IMR-90 (cell line): ENCODE results near the gene CELSR1. TPM values are rescaled to one million over a fixed set of nuclear protein-coding genes. Genes with fewer than 3 reads are reported as not detected.

Experiments
- ATAC-seq: fragments of 200-7000 bp; cut with Tn5 transposase; 2 replicates; pipeline ENCODE4 v1.9.1; 2020; ENCODE audit warnings: low read depth, mild to moderate bottlenecking, moderate library complexity
- BruUV-seq: library from RNA; stranded (reverse); fragments of 400-500 nt; replicated peaks from 2 replicates; lab custom pipeline; 2021; lab: Mats Ljungman, UMichigan
- CTCF ChIA-PET: fragments of 300-600 bp; formaldehyde crosslinking; extraction: SDS; loops from one replicate; lab custom pipeline; 2021; ENCODE audit warnings: antibody characterized with exemption; lab: Yijun Ruan, JAX
- POLR2A ChIA-PET: fragments of 300-600 bp; sonication (Branson Sonifier 250); formaldehyde crosslinking; loops from one replicate; lab custom pipeline; 2022; ENCODE audit warnings: antibody characterized with exemption; ENCODE audit not compliant: unreplicated experiment; lab: Charles Lee
- DNase-seq: peaks from one replicate; pipeline ENCODE4 v3.0.0; 2013
- H2AFZ ChIP-seq: replicated peaks from 2 replicates; pipeline ENCODE3; 2013; ENCODE audit warnings: low read length, mild to moderate bottlenecking; ENCODE audit not compliant: poor library complexity
- H2AK5ac ChIP-seq: 2 replicates; pipeline ENCODE4 v1.6.1; 2013; ENCODE audit warnings: low read depth, low read length, inconsistent platforms
- H2AK9ac ChIP-seq: replicated peaks from 2 replicates; pipeline ENCODE3; 2013; ENCODE audit warnings: mild to moderate bottlenecking, low read depth, low read length, moderate library complexity; ENCODE audit not compliant: poor library complexity
- H2BK120ac ChIP-seq: 2 replicates; pipeline ENCODE4 v1.6.1; 2013; ENCODE audit warnings: low read depth, low read length, inconsistent platforms
- H2BK15ac ChIP-seq: 3 replicates; pipeline ENCODE4 v1.6.1; 2013; ENCODE audit warnings: low read depth, low read length, inconsistent platforms
- H2BK20ac ChIP-seq: 2 replicates; pipeline ENCODE4 v1.6.1; 2013; ENCODE audit warnings: low read depth, mild to moderate bottlenecking, inconsistent platforms, low read length, moderate library complexity
- H2BK5ac ChIP-seq: 2 replicates; pipeline ENCODE4 v1.6.1; 2013; ENCODE audit warnings: mild to moderate bottlenecking, low read depth, low read length, inconsistent platforms; ENCODE audit not compliant: poor library complexity, severe bottlenecking
- H3K14ac ChIP-seq: replicated peaks from 2 replicates; pipeline ENCODE4 v1.6.1; 2013; ENCODE audit warnings: low read depth, low read length, inconsistent platforms
- H3K18ac ChIP-seq: 2 replicates; pipeline ENCODE4 v1.6.1; 2013; ENCODE audit warnings: low read depth, low read length, control low read depth
- H3K23ac ChIP-seq: 2 replicates; pipeline ENCODE4 v1.6.1; 2013; ENCODE audit warnings: low read depth, low read length, inconsistent platforms
- H3K27ac ChIP-seq: 2 replicates; pipeline ENCODE4 v1.5.1; 2013; ENCODE audit warnings: mild to moderate bottlenecking, control low read depth, low read length; ENCODE audit not compliant: insufficient read depth
- H3K27me3 ChIP-seq: 2 replicates; pipeline ENCODE4 v1.6.1; 2013; ENCODE audit warnings: low read length; ENCODE audit not compliant: control insufficient read depth, insufficient read depth
- H3K36me3 ChIP-seq: 2 replicates; pipeline ENCODE4 v1.6.1; 2013; ENCODE audit warnings: low read length, mixed read lengths; ENCODE audit not compliant: control insufficient read depth, insufficient read depth
- H3K4ac ChIP-seq: 2 replicates; pipeline ENCODE4 v1.6.1; 2013; ENCODE audit warnings: low read depth, low read length, inconsistent platforms
- H3K4me1 ChIP-seq: 2 replicates; pipeline ENCODE4 v1.6.1; 2013; ENCODE audit warnings: low read length, mixed read lengths; ENCODE audit not compliant: control insufficient read depth, insufficient read depth
- H3K4me2 ChIP-seq: 2 replicates; pipeline ENCODE4 v1.6.1; 2013; ENCODE audit warnings: low read depth, mild to moderate bottlenecking, control low read depth, low read length, moderate library complexity
- H3K4me3 ChIP-seq: 2 replicates; pipeline ENCODE4 v1.5.1; 2013; ENCODE audit warnings: low read depth, mild to moderate bottlenecking, control low read depth, low read length, moderate library complexity; ENCODE audit not compliant: insufficient read depth
- H3K56ac ChIP-seq: 2 replicates; pipeline ENCODE4 v1.6.1; 2013; ENCODE audit warnings: low read length, inconsistent platforms; ENCODE audit not compliant: insufficient read depth; ENCODE audit errors: extremely low read depth
- H3K79me1 ChIP-seq, 2 experiments: 2 replicates each; pipeline ENCODE4 v1.6.1; 2013; ENCODE audit warnings: low read length in 2 of 2, inconsistent platforms in 1 of 2, low read depth in 1 of 2
- H3K9ac ChIP-seq: 2 replicates; pipeline ENCODE4 v1.6.1; 2013; ENCODE audit warnings: low read depth, low read length, control low read depth
- H3K9me1 ChIP-seq: 2 replicates; pipeline ENCODE4 v1.6.1; 2013; ENCODE audit warnings: low read length, inconsistent platforms; ENCODE audit not compliant: insufficient read depth
- H3K9me3 ChIP-seq: 2 replicates; pipeline ENCODE4 v1.6.1; 2013; ENCODE audit warnings: low read length; ENCODE audit not compliant: control insufficient read depth, insufficient read depth
- H4K20me1 ChIP-seq: 2 replicates; pipeline ENCODE4 v1.6.1; 2013; ENCODE audit warnings: low read length, inconsistent platforms; ENCODE audit not compliant: insufficient read depth
- H4K5ac ChIP-seq: 2 replicates; pipeline ENCODE4 v1.6.1; 2013; ENCODE audit warnings: mild to moderate bottlenecking, low read depth, low read length, control low read depth
- H4K8ac ChIP-seq, 2 experiments: 2 replicates each; pipeline ENCODE4 v1.6.1; 2013; ENCODE audit warnings: low read depth in 2 of 2, low read length in 2 of 2, control low read depth in 1 of 2, inconsistent platforms in 1 of 2
- H4K91ac ChIP-seq: 2 replicates; pipeline ENCODE4 v1.6.1; 2013; ENCODE audit warnings: low read depth, low read length, inconsistent platforms; ENCODE audit not compliant: insufficient read depth
- CEBPB ChIP-seq: IDR thresholded peaks from 2 replicates; pipeline ENCODE4 v1.6.1; 2012; ENCODE audit warnings: low read depth, low read length, improper control_type of control experiment
- CHD1 ChIP-seq: IDR thresholded peaks from 2 replicates; pipeline ENCODE4 v1.6.1; 2012; ENCODE audit warnings: low read depth, low read length, improper control_type of control experiment
- MAZ ChIP-seq: IDR thresholded peaks from 2 replicates; pipeline ENCODE4 v1.6.1; 2012; ENCODE audit warnings: low read depth, mild to moderate bottlenecking, low read length, improper control_type of control experiment, moderate library complexity, borderline replicate concordance
- MXI1 ChIP-seq: IDR thresholded peaks from 2 replicates; pipeline ENCODE4 v1.6.1; 2012; ENCODE audit warnings: low read depth, mild to moderate bottlenecking, low read length, moderate library complexity, borderline replicate concordance
- RCOR1 ChIP-seq: IDR thresholded peaks from 2 replicates; pipeline ENCODE4 v1.6.1; 2012; ENCODE audit warnings: mild to moderate bottlenecking, low read length, improper control_type of control experiment; ENCODE audit not compliant: insufficient replicate concordance
- WGBS, 2 experiments: methylation state at CpG; one replicate each; pipeline versions ENCODE4 v1.1.5 to v1.1.7; 2013; ENCODE audit warnings: missing lambda C conversion rate in 2 of 2; ENCODE audit not compliant: insufficient read length in 1 of 2; ENCODE audit errors: extremely low coverage in 2 of 2; 5-methylcytosine and 5-hydroxymethylcytosine counted together
- dilution Hi-C: fragments of 300-500 bp; cut with HindIII; formaldehyde crosslinking; loops from one replicate; pipeline ENCODE4 v1.14.3; 2018; ENCODE audit warnings: low sequenced_read_pairs; ENCODE audit not compliant: unreplicated experiment
- in situ Hi-C: fragments of 300-500 bp; cut with MboI; formaldehyde crosslinking; loops from 3 replicates; pipeline ENCODE4 v1.14.3; 2019; ENCODE audit warnings: low sequenced_read_pairs, inconsistent platforms, mixed read lengths
- intact Hi-C: fragments of 100-400 bp; cut with micrococcal nuclease; formaldehyde crosslinking; loops from 2 replicates; pipeline ENCODE4 v1.10.0; 2022
- polyA plus RNA-seq, 3 experiments: library from polyadenylated mRNA; depleted of rRNA; stranded (reverse); fragments of >200 nt; gene quantifications; 2 replicates each; pipeline ENCODE4 v1.2.3, GENCODE V29; 2012; ENCODE audit warnings: low replicate concordance in 1 of 3
- total RNA-seq: library from RNA; depleted of rRNA; stranded (reverse); fragments of >200 nt; gene quantifications from 2 replicates; pipeline ENCODE4 v1.2.3, GENCODE V29; 2012
- TF ChIP-seq, protein P1 (sequence below): fragments of 150-350 bp; IDR thresholded peaks from 2 replicates; pipeline ENCODE4 v1.6.1; 2016; ENCODE audit warnings: low read depth, mild to moderate bottlenecking, low read length, moderate library complexity, borderline replicate concordance

CELSR1 gene
- total and polyA plus RNA-seq, 2 of the 4 experiments (the other 2 are of a cell fraction) = 0.36 to 0.82 TPM

DNA sequence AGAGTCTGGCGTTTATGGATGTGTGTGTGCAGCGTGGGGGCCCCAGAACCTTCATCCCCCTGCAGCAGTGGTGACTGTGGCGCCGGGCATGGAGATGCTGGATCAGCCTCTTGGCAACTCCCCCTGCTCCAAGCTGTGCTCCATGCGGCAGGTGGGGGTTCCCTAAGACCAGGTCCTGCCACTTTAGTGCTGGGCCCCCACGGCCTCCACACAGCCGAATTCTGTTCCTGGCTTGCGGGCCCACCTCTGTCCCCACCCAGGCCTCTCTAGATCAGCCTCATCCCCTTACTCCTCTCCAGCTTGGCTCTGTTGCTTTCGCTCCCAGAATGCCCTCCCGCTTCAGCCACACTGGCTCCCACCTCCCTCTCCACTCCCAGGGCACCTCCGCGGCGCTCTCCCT lies 142.3 kb downstream of the CELSR1 start:
- H3K14ac ChIP-seq = no peak overlapping the region
- ATAC-seq (no peak), DNase-seq (no peak)
- intact Hi-C loops (loop anchor here (10.0 kb wide), 1 partner anchor 130 kb away; no protein-coding TSS in a partner anchor), in situ Hi-C loops (loop anchor here (5.0 kb wide), 1 partner anchor 48 kb away; no protein-coding TSS in a partner anchor), dilution Hi-C loops (no loop called here)
- no peak overlapping the region for H3K23ac ChIP-seq
- H2AK5ac ChIP-seq = no peak overlapping the region
- H3K18ac ChIP-seq = no peak overlapping the region
- H3K27ac ChIP-seq = no peak overlapping the region
- H3K79me1 ChIP-seq = no peaks in the 10 kb centered on the region
- WGBS, 2 experiments = 96% methylated on average over 5 of the region's 13 CpGs; no CpG with 5 or more reads in 1 of the 2 experiments
- H2AK9ac ChIP-seq = no peak overlapping the region
- ChIA-PET POLR2A (no interaction called here), CTCF (no interaction called here)
- no peak overlapping the region for H4K5ac ChIP-seq
- no peaks in the 10 kb centered on the region for H4K20me1 ChIP-seq
- no TSS peak for BruUV-seq
- no peak overlapping the region for H3K4me3 ChIP-seq
- no peak overlapping the region for H3K9ac ChIP-seq
- H4K91ac ChIP-seq = no peak overlapping the region
- H3K56ac ChIP-seq = no peak overlapping the region
- no peaks in the 10 kb centered on the region for H3K9me3 ChIP-seq
- H3K4me1 ChIP-seq = no peaks in the 10 kb centered on the region
- no peak overlapping the region for H4K8ac ChIP-seq
- peaks cover 9% of the 10 kb centered on the region; the same call in 1 of the 2 replicates for H3K27me3 ChIP-seq
- H3K36me3 ChIP-seq = no peaks in the 10 kb centered on the region
- H3K4ac ChIP-seq = no peak overlapping the region
- no peak for TF ChIP-seq CHD1
- no peak for TF ChIP-seq MXI1
- no peak for TF ChIP-seq RCOR1
- no peak for TF ChIP-seq CEBPB
- TF ChIP-seq MAZ = no peak
- TF ChIP-seq, protein P1, sequence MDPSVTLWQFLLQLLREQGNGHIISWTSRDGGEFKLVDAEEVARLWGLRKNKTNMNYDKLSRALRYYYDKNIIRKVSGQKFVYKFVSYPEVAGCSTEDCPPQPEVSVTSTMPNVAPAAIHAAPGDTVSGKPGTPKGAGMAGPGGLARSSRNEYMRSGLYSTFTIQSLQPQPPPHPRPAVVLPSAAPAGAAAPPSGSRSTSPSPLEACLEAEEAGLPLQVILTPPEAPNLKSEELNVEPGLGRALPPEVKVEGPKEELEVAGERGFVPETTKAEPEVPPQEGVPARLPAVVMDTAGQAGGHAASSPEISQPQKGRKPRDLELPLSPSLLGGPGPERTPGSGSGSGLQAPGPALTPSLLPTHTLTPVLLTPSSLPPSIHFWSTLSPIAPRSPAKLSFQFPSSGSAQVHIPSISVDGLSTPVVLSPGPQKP = no peak
- no peak overlapping the region for H2BK5ac ChIP-seq
- no peak overlapping the region for H3K4me2 ChIP-seq
- H3K9me1 ChIP-seq = no peaks in the 10 kb centered on the region
- no peak overlapping the region for H2BK15ac ChIP-seq
- H2AFZ ChIP-seq = no peak overlapping the region
- no peak overlapping the region for H2BK120ac ChIP-seq
- no peak overlapping the region for H2BK20ac ChIP-seq
